GM12878 (cell line): ENCODE data around the gene GCC1. TPM values are rescaled to one million over a fixed set of nuclear protein-coding genes. Genes with fewer than 3 reads are reported as not detected.

Experiments used
- ATAC-seq: fragments of 200-7000 bp; cut with Tn5 transposase; 3 replicates; pipeline ENCODE4 v1.9.1; 2020; ENCODE audit warnings: mild to moderate bottlenecking, moderate library complexity
- BruUV-seq: library from RNA; stranded (reverse); fragments of 400-500 nt; replicated peaks from 2 replicates; lab custom pipeline; 2021; lab: Mats Ljungman, UMichigan
- CTCF ChIA-PET: fragments of 300-600 bp; sonication (Branson Sonifier 250); formaldehyde crosslinking; extraction: SDS; loops from one replicate; lab custom pipeline; 2021; ENCODE audit warnings: inconsistent platforms; lab: Yijun Ruan, JAX
- POLR2A ChIA-PET: fragments of 350-600 bp; formaldehyde crosslinking; extraction: SDS; loops from one replicate; lab custom pipeline; 2021; ENCODE audit warnings: inconsistent platforms; lab: Charles Lee
- RAD21 ChIA-PET: fragments of 300-600 bp; sonication (Branson Sonifier 250); formaldehyde crosslinking; loops from one replicate; lab custom pipeline; 2023; ENCODE audit warnings: antibody characterized with exemption; ENCODE audit not compliant: unreplicated experiment; lab: Charles Lee
- SMC1A ChIA-PET: fragments of 300-600 bp; sonication (Branson Sonifier 250); formaldehyde crosslinking; loops from one replicate; lab custom pipeline; 2023; ENCODE audit not compliant: unreplicated experiment, uncharacterized antibody; lab: Charles Lee
- DNase-seq: peaks from one replicate; pipeline ENCODE4 v3.0.0-alpha.2; 2011; ENCODE audit warnings: low read depth, low spot score
- FAIRE-seq: peaks from 3 replicates; lab custom pipeline; 2011; peaks lifted over from hg19 to GRCh38; lab: Jason Lieb, UNC
- H2AFZ ChIP-seq: 2 replicates; pipeline ENCODE4 v1.6.0; 2011; ENCODE audit warnings: low read depth, low read length, control low read depth; ENCODE audit not compliant: control insufficient read depth
- H3K27ac ChIP-seq: 2 replicates; pipeline ENCODE4 v1.5.1; 2011; ENCODE audit warnings: control low read depth; ENCODE audit not compliant: control insufficient read depth, insufficient read depth
- H3K27me3 ChIP-seq, 2 experiments: replicated peaks in 1 of 2; 2 replicates each; pipeline versions ENCODE4 v1.6.0 to v1.6.1; 2011; ENCODE audit warnings: low read length in 1 of 2; ENCODE audit not compliant: control insufficient read depth in 2 of 2, insufficient read depth in 2 of 2
- H3K36me3 ChIP-seq, 2 experiments: 2 replicates each; pipeline ENCODE4 v1.5.1; 2011; ENCODE audit warnings: low read length in 1 of 2; ENCODE audit not compliant: control insufficient read depth in 2 of 2, insufficient read depth in 2 of 2
- H3K4me1 ChIP-seq: 2 replicates; pipeline ENCODE4 v1.6.1; 2011; ENCODE audit warnings: mild to moderate bottlenecking, low read length, moderate library complexity, mixed read lengths; ENCODE audit not compliant: control insufficient read depth, insufficient read depth
- H3K4me2 ChIP-seq: 2 replicates; pipeline ENCODE4 v1.6.0; 2011; ENCODE audit warnings: control low read depth; ENCODE audit not compliant: control insufficient read depth, insufficient read depth
- H3K4me3 ChIP-seq: fragments of 200-600 bp; sonication (generic); 2 replicates; pipeline ENCODE4 v1.5.1; 2016
- H3K79me2 ChIP-seq: 2 replicates; pipeline ENCODE4 v1.6.0; 2011; ENCODE audit warnings: low read length; ENCODE audit not compliant: control insufficient read depth, insufficient read depth
- H3K9ac ChIP-seq: 2 replicates; pipeline ENCODE4 v1.8.0; 2011; ENCODE audit warnings: low read length, control low read depth, mixed read lengths; ENCODE audit not compliant: control insufficient read depth, insufficient read depth
- H3K9me3 ChIP-seq: replicated peaks from 3 replicates; pipeline ENCODE4 v1.5.1; 2011; ENCODE audit warnings: mild to moderate bottlenecking, low read length; ENCODE audit not compliant: control insufficient read depth, insufficient read depth
- H4K20me1 ChIP-seq: 2 replicates; pipeline ENCODE4 v1.6.0; 2011; ENCODE audit not compliant: control insufficient read depth, insufficient read depth
- BHLHE40 ChIP-seq, 2 experiments: fragments of 450-650 bp in 1 of 2; IDR thresholded peaks; 2 replicates each; pipeline ENCODE4 v1.6.1; 2011 to 2017; ENCODE audit warnings: low read depth in 2 of 2, borderline replicate concordance in 1 of 2, improper control_type of control experiment in 1 of 2, low read length in 1 of 2, mild to moderate bottlenecking in 1 of 2
- CHD1 ChIP-seq: IDR thresholded peaks from 2 replicates; pipeline ENCODE4 v1.6.1; 2012; ENCODE audit warnings: low read depth, low read length, improper control_type of control experiment
- EZH2 ChIP-seq: IDR thresholded peaks from 2 replicates; pipeline ENCODE4 v1.6.1; 2012; ENCODE audit warnings: low read depth, mild to moderate bottlenecking, control low read depth, inconsistent platforms, low read length, borderline replicate concordance; ENCODE audit not compliant: control insufficient read depth
- GATAD2B ChIP-seq: fragments of 450-650 bp; conservative IDR thresholded peaks from 2 replicates; pipeline ENCODE4 v1.6.1; 2017; ENCODE audit warnings: low read depth, mild to moderate bottlenecking, moderate library complexity
- HDAC6 ChIP-seq: fragments of 200-600 bp; sonication (generic); IDR thresholded peaks from one replicate; pipeline ENCODE4 v1.8.0; 2017; ENCODE audit warnings: antibody characterized with exemption; ENCODE audit not compliant: unreplicated experiment
- IKZF1 ChIP-seq: fragments of 450-650 bp; conservative IDR thresholded peaks from 2 replicates; pipeline ENCODE4 v1.6.1; 2017; ENCODE audit warnings: antibody characterized with exemption, mild to moderate bottlenecking
- IKZF2 ChIP-seq, 2 experiments: fragments of 450-650 bp; IDR thresholded peaks; 2 replicates each; pipeline ENCODE4 v1.6.1; 2017; ENCODE audit warnings: mild to moderate bottlenecking in 2 of 2, moderate library complexity in 2 of 2
- TCF7 ChIP-seq: IDR thresholded peaks from 2 replicates; pipeline ENCODE4 v1.6.1; 2014; ENCODE audit warnings: antibody characterized with exemption, borderline replicate concordance
- WGBS: methylation state at CpG from one replicate; pipeline ENCODE4 v1.1.6; 2016; ENCODE audit warnings: low lambda C conversion rate; ENCODE audit not compliant: insufficient replicate concordance, insufficient coverage; ENCODE audit errors: missing lambda C conversion rate; 5-methylcytosine and 5-hydroxymethylcytosine counted together
- in situ Hi-C: fragments of 300-500 bp; cut with MboI; formaldehyde crosslinking; loops from 9 replicates; pipeline ENCODE4 v1.14.3; 2018; ENCODE audit warnings: mixed read lengths
- intact Hi-C: fragments of 100-400 bp; cut with micrococcal nuclease; formaldehyde crosslinking; loops from one replicate; pipeline ENCODE4 v1.14.2; 2022; ENCODE audit not compliant: unreplicated experiment
- polyA plus RNA-seq, 11 experiments: library from polyadenylated mRNA; depleted of rRNA in 4 of 11; unstranded in 6 of 11; stranded (reverse) in 5 of 11; fragments of >200 nt; fragmentation: Nextera tagmentation in 4 of 11; fragmentation: Illumina TruSeq in 1 of 11; extraction: Ambion mirVana in 4 of 11; extraction: Trizol in 1 of 11; gene quantifications; 1 replicate in 1 of 11; 2 replicates in 10 of 11; pipeline versions ENCODE4 v1.2.1 to v1.2.3, GENCODE V29; 2011 to 2016; ENCODE audit warnings: inconsistent platforms in 2 of 11, missing spikeins in 2 of 11, low read depth in 1 of 11
- total RNA-seq, 4 experiments: library from RNA; depleted of rRNA in 3 of 4; stranded (reverse); fragments of >200 nt in 3 of 4; fragmentation: Illumina TruSeq in 1 of 4; extraction: Trizol in 1 of 4; gene quantifications; 2 replicates each; pipeline versions ENCODE4 v1.2.1 to v1.2.3, GENCODE V29; 2013 to 2021
- TF ChIP-seq, protein P1 (sequence below): fragments of 450-650 bp; IDR thresholded peaks from 2 replicates; pipeline ENCODE4 v1.6.1; 2017; ENCODE audit warnings: low read depth, mild to moderate bottlenecking, moderate library complexity

Gene GCC1
- total and polyA plus RNA-seq, 10 of the 15 experiments (the other 5 are each of a cell fraction or from before 2014, with no cell fraction given), result 1.8 to 17.2 (median 9.0) TPM

- 12% methylated on average over 23 of the region's 24 CpGs for whole genome bisulfite sequencing
- FAIRE-seq (no peak), DNase-seq (no peak), ATAC-seq (peak; percentile 70)
- no peak overlapping the region for H3K4me3 ChIP-seq
- intact Hi-C loops, result no loop called here
- no peak overlapping the region for H3K27ac ChIP-seq
- ChIA-PET POLR2A (interaction anchor here (0.9 to 1.3 kb wide), 2 partner anchors 31 to 32 kb away, joined by 3 read pairs; partner anchors contain the start of gene ARF5), SMC1A (interaction anchor here (1.0 to 1.4 kb wide), 3 partner anchors 28 to 85 kb away, joined by 3 to 4 read pairs (median 3); partner anchors contain the start of gene FSCN3), CTCF (interaction anchor here (0.9 to 2.2 kb wide), 3 partner anchors 9 to 87 kb away, joined by 3 to 10 read pairs (median 5); no protein-coding TSS in a partner anchor), RAD21 (interaction anchor here (1.2 to 1.5 kb wide), 2 partner anchors 32 to 35 kb away, joined by 4 to 5 read pairs; partner anchors contain the start of genes ARF5 and GCC1)
- H3K27me3 ChIP-seq, result no peaks in the 10 kb centered on the region; a peak in 2 of 4 replicates
- TF ChIP-seq HDAC6, result peak; percentile 41
- TF ChIP-seq EZH2, result no peak
- TF ChIP-seq GATAD2B, result no peak
- TF ChIP-seq, protein P1, sequence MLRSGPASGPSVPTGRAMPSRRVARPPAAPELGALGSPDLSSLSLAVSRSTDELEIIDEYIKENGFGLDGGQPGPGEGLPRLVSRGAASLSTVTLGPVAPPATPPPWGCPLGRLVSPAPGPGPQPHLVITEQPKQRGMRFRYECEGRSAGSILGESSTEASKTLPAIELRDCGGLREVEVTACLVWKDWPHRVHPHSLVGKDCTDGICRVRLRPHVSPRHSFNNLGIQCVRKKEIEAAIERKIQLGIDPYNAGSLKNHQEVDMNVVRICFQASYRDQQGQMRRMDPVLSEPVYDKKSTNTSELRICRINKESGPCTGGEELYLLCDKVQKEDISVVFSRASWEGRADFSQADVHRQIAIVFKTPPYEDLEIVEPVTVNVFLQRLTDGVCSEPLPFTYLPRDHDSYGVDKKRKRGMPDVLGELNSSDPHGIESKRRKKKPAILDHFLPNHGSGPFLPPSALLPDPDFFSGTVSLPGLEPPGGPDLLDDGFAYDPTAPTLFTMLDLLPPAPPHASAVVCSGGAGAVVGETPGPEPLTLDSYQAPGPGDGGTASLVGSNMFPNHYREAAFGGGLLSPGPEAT, result no peak
- TF ChIP-seq CHD1, result no peak
- no peak for TF ChIP-seq TCF7
- TF ChIP-seq IKZF2 (IDR thresholded peaks at IDR 0.05), result peak in 1 of 2 experiments; percentile 12; a peak in 1 of 4 replicates
- TF ChIP-seq BHLHE40 (IDR thresholded peaks at IDR 0.05; ENCODE audit: borderline replicate concordance in 1 of 2, low read depth in 2 of 2, low read length in 1 of 2), result peak in 1 of 2 experiments; percentile 1; a peak in 1 of 4 replicates
- peak; percentile 34; the same call in 1 of the 2 replicates for TF ChIP-seq IKZF1
- H2AFZ ChIP-seq, result peak overlapping the region; percentile 7; the same call in 1 of the 2 replicates
- H3K79me2 ChIP-seq, result no peaks in the 10 kb centered on the region
- no TSS peak for BruUV-seq
- no peaks in the 10 kb centered on the region for H4K20me1 ChIP-seq
- H3K4me1 ChIP-seq, result no peaks in the 10 kb centered on the region; the same call in 1 of the 2 replicates
- H3K9ac ChIP-seq, result no peak overlapping the region
- in situ Hi-C loops, result no loop called here
- H3K36me3 ChIP-seq, result no peaks in the 10 kb centered on the region
- H3K4me2 ChIP-seq, result peak overlapping the region; percentile 7; the same call in 1 of the 2 replicates
- no peaks in the 10 kb centered on the region for H3K9me3 ChIP-seq
Measured at GRCh38 chr7:127620406-127621233, 35.2 kb upstream of the GCC1 start.
